ENCODE results near the gene MLKL. TPM values are rescaled to one million over a fixed set of nuclear protein-coding genes. Genes with fewer than 3 reads are reported as not detected.
A peak's percentile ranks its signal among the peaks of the same experiment; 100 is the strongest.

MLKL gene
- polyA plus RNA-seq, 1 donor (not counting 4 experiments of a cell fraction or from before 2014, with no cell fraction given) = 12.5 TPM

GRCh38 chr16:74667255-74667700 is 33.4 kb downstream of the MLKL start:
- Histone ChIP-seq H3K4me3 (ENCODE audit: control insufficient read depth in 2 of 3, extremely low read depth in 1 of 3, insufficient read depth in 2 of 3, low read depth in 1 of 3, low read length in 3 of 3) (peak overlapping the region; percentile 66 to 98 (median 68)), H4K20me1 (ENCODE audit: control insufficient read depth, extremely low read depth, insufficient read depth, low read length) (no peaks in the 10 kb centered on the region), H3K9me3 (ENCODE audit: control insufficient read depth, low read depth, low read length) (no peaks in the 10 kb centered on the region), H3K9me1 (ENCODE audit: control insufficient read depth, extremely low read depth, insufficient read depth, low read length) (no peaks in the 10 kb centered on the region), H3K4me2 (ENCODE audit: control insufficient read depth, extremely low read depth, insufficient read depth, low read depth, low read length) (peak overlapping the region; percentile 62), H3K36me3 (ENCODE audit: control insufficient read depth in 2 of 2, extremely low read depth in 1 of 2, insufficient read depth in 2 of 2, low read length in 2 of 2) (peaks cover 9 to 26% of the 10 kb centered on the region in 2 experiments), H3K4me1 (ENCODE audit: control insufficient read depth, extremely low read depth, insufficient read depth, low read length) (peaks cover 7% of the 10 kb centered on the region), H3K27ac (ENCODE audit: control insufficient read depth, insufficient read depth, low read length) (peak overlapping the region; percentile 56), H3K79me2 (ENCODE audit: control insufficient read depth, insufficient read depth, low read length) (peaks cover 42% of the 10 kb centered on the region), H2AFZ (ENCODE audit: control insufficient read depth, low read length) (peak overlapping the region; percentile 49), H3K27me3 (ENCODE audit: control insufficient read depth, extremely low read depth, insufficient read depth, low read length) (no peaks in the 10 kb centered on the region), H3K9ac (ENCODE audit: control insufficient read depth, extremely low read depth, insufficient read depth, low read length) (peak overlapping the region; percentile 61)
- dilution Hi-C loops (cut with MboI; ENCODE audit: extremely low pct_ligation_motif_present, low sequenced_read_pairs) = no loop called here
- no peak for FAIRE-seq
- DNase-seq (ENCODE audit: low read depth, low spot score) = no peak
- TF ChIP-seq CTCF (optimal IDR thresholded peaks at IDR 0.05 in 1 of 3, IDR thresholded peaks at IDR 0.05 in 1 of 3, conservative IDR thresholded peaks at IDR 0.05 in 1 of 3; ENCODE audit: extremely low read depth in 1 of 3, insufficient read depth in 2 of 3, low read length in 3 of 3) (no peak), EZH2 (IDR thresholded peaks at IDR 0.05; ENCODE audit: low read length) (no peak)

GRCh38 chr16:74666425-74667254 is 34.0 kb downstream of the MLKL start, which contains the start of gene RFWD3:
TSS of gene RFWD3 (minus strand) at chr16:74666877. CDS start at chr16:74661449, 5,428 bp downstream.
- TF ChIP-seq CTCF (optimal IDR thresholded peaks at IDR 0.05 in 1 of 3, IDR thresholded peaks at IDR 0.05 in 1 of 3, conservative IDR thresholded peaks at IDR 0.05 in 1 of 3; ENCODE audit: extremely low read depth in 1 of 3, insufficient read depth in 2 of 3, low read length in 3 of 3) = no peak
- no peak for TF ChIP-seq EZH2 (IDR thresholded peaks at IDR 0.05; ENCODE audit: low read length)
- peak within 1 kb of the TSS; percentile 78 for H2AFZ ChIP-seq (ENCODE audit: control insufficient read depth, low read length)
- H3K27me3 ChIP-seq (ENCODE audit: control insufficient read depth, extremely low read depth, insufficient read depth, low read length) = no peaks in the 10 kb centered on the region
- H3K9me1 ChIP-seq (ENCODE audit: control insufficient read depth, extremely low read depth, insufficient read depth, low read length) = no peaks in the 10 kb centered on the region
- dilution Hi-C loops (cut with MboI; ENCODE audit: extremely low pct_ligation_motif_present, low sequenced_read_pairs) = no loop called here
- peak within 1 kb of the TSS; percentile 94 for H3K9ac ChIP-seq (ENCODE audit: control insufficient read depth, extremely low read depth, insufficient read depth, low read length)
- FAIRE-seq (peak; percentile 62), DNase-seq (ENCODE audit: low read depth, low spot score) (peak; percentile 94)
- H3K4me3 ChIP-seq (ENCODE audit: control insufficient read depth in 2 of 3, extremely low read depth in 1 of 3, insufficient read depth in 2 of 3, low read depth in 1 of 3, low read length in 3 of 3) = peak within 1 kb of the TSS; percentile 86 to 98 (median 92)
- H3K4me2 ChIP-seq (ENCODE audit: control insufficient read depth, extremely low read depth, insufficient read depth, low read depth, low read length) = peak within 1 kb of the TSS; percentile 78
- peaks cover 48% of the 10 kb centered on the region for H3K79me2 ChIP-seq (ENCODE audit: control insufficient read depth, insufficient read depth, low read length)
- H3K27ac ChIP-seq (ENCODE audit: control insufficient read depth, insufficient read depth, low read length) = peak within 1 kb of the TSS; percentile 88
- peaks cover 8% of the 10 kb centered on the region for H3K4me1 ChIP-seq (ENCODE audit: control insufficient read depth, extremely low read depth, insufficient read depth, low read length)
- no peaks in the 10 kb centered on the region for H3K9me3 ChIP-seq (ENCODE audit: control insufficient read depth, low read depth, low read length)
- H3K36me3 ChIP-seq (ENCODE audit: control insufficient read depth in 2 of 2, extremely low read depth in 1 of 2, insufficient read depth in 2 of 2, low read length in 2 of 2) = peaks cover 9 to 26% of the 10 kb centered on the region in 2 experiments
- no peaks in the 10 kb centered on the region for H4K20me1 ChIP-seq (ENCODE audit: control insufficient read depth, extremely low read depth, insufficient read depth, low read length)

Data from keratinocyte (primary cell).